OCI-M2 (cell line): Measurements from ENCODE around the gene EFEMP2.
A peak's percentile ranks its signal among the peaks of the same experiment; 100 is the strongest.

Experiments used
- DNase-seq: peaks from one replicate; lab custom pipeline; 2025; ENCODE audit not compliant: unreplicated experiment; lab: John Stamatoyannopoulos, UW

EFEMP2 gene

GRCh38 chr11:65866509-65867283 is 5.9 kb downstream of the EFEMP2 start:
- no peak for DNase-seq

- no peak for DNase-seq
Observed at GRCh38 chr11:65865550-65866172, 6.9 kb downstream of the EFEMP2 start.

- no peak for DNase-seq
Observed at GRCh38 chr11:65864706-65865471, 7.7 kb downstream of the EFEMP2 start.

GRCh38 chr11:65863889-65864705 is 8.5 kb downstream of the EFEMP2 start:
- DNase-seq: no peak

GRCh38 chr11:65862941-65863888 is 9.4 kb downstream of the EFEMP2 start:
- DNase-seq: no peak

- DNase-seq: no peak
Observed at GRCh38 chr11:65862191-65862735, 10.3 kb downstream of the EFEMP2 start.

GRCh38 chr11:65861533-65862183 is 10.9 kb downstream of the EFEMP2 start:
- no peak for DNase-seq

GRCh38 chr11:65861165-65861505 is 11.5 kb downstream of the EFEMP2 start:
- no peak for DNase-seq

GRCh38 chr11:65860278-65861164 is 12.1 kb downstream of the EFEMP2 start, which contains the start of gene MUS81:
TSS of gene MUS81 (plus strand) at chr11:65860433. CDS start at chr11:65860754, 321 bp downstream.
- peak; percentile 85 for DNase-seq

GRCh38 chr11:65859812-65860277 is 12.8 kb downstream of the EFEMP2 start:
- DNase-seq: no peak

- DNase-seq: peak; percentile 89
Observed at GRCh38 chr11:65859095-65859811, 13.3 kb downstream of the EFEMP2 start.

GRCh38 chr11:65858681-65859087 is 13.9 kb downstream of the EFEMP2 start:
- no peak for DNase-seq

- peak; percentile 60 for DNase-seq
Observed at GRCh38 chr11:65857853-65858680, 14.5 kb downstream of the EFEMP2 start, which contains the start of gene CFL1. TSS of gene CFL1 (minus strand) at chr11:65858180. CDS start at chr11:65858099, 81 bp downstream.

- no peak for DNase-seq
Observed at GRCh38 chr11:65857500-65857852, 15.1 kb downstream of the EFEMP2 start.

GRCh38 chr11:65856689-65857499 is 15.7 kb downstream of the EFEMP2 start:
- DNase-seq: no peak
